ENCODE data around the gene EIF3F. TPM values are rescaled to one million over a fixed set of nuclear protein-coding genes. Genes with fewer than 3 reads are reported as not detected.
A peak's percentile ranks its signal among the peaks of the same experiment; 100 is the strongest.

Gene EIF3F
- total RNA-seq, 4 donors from 2014 or later, result 132 to 345 (median 190) TPM

DNA sequence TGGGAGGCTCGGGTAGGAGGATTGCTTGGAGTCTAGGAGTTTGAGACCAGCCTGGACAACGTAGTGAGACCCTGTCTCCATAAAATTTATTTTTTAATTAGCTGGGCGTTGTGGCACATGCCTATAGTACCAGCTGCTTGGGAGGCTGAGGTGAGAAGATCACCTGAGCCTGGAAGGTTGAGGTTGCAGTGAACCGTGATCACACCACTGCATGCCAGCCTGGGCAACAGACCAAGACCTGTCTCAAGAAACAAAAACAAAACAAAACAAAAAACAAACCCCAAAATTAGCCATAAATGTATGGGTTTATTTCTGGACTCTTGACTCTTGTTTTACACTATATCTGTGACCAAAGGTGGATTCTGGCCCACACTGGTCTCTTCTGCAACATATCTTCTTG, 41.6 kb downstream of the EIF3F start:
- Histone ChIP-seq H3K27me3 (no peaks in the 10 kb centered on the region), H3K27ac (no peak overlapping the region), H3K36me3 (no peaks in the 10 kb centered on the region), H3K4me3 (no peak overlapping the region), H3K9me3 (no peaks in the 10 kb centered on the region), H3K4me1 (peaks cover 0 to 9% (median 3%) of the 10 kb centered on the region in 4 donors)
- peak in 1 of 3 donors; percentile 9 for DNase-seq
- TF ChIP-seq, protein P1, sequence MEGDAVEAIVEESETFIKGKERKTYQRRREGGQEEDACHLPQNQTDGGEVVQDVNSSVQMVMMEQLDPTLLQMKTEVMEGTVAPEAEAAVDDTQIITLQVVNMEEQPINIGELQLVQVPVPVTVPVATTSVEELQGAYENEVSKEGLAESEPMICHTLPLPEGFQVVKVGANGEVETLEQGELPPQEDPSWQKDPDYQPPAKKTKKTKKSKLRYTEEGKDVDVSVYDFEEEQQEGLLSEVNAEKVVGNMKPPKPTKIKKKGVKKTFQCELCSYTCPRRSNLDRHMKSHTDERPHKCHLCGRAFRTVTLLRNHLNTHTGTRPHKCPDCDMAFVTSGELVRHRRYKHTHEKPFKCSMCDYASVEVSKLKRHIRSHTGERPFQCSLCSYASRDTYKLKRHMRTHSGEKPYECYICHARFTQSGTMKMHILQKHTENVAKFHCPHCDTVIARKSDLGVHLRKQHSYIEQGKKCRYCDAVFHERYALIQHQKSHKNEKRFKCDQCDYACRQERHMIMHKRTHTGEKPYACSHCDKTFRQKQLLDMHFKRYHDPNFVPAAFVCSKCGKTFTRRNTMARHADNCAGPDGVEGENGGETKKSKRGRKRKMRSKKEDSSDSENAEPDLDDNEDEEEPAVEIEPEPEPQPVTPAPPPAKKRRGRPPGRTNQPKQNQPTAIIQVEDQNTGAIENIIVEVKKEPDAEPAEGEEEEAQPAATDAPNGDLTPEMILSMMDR (IDR thresholded peaks at IDR 0.05), result no peak
- no peak for TF ChIP-seq POLR2A (IDR thresholded peaks at IDR 0.05)

DNA sequence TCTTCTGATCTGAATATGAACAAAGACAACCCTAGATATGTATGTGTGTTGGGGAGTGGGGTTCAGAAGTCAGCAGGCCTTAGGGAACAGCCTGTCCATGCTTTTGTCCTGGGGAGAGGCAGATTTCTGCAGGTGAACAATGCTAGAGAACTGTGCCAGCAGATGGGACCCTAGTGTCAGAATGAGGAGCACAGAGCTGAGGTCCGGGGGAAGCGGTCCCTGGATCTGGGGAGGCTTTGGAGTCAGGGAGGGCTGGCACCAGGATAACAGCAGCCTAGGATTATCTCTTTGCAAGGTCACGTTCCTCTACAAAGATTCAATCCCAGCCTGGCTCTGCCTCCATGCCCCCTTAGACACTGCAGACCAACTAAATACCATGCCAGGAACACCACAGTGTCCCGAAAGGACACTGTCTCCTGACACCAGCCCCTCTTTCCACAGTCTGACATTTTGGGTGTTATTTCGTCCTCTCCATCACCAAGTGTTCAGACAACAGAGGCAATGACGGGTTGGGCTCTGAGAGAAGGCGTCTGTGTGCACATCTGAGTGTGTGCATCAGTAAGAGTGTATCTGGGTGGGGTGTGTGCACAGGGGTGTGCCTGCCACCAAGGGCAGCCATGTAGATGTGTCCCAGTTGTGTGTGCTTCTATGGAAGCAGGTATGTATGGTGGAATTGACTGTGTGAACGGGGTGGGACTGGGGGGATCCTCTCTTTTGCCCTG, 43.5 kb downstream of the EIF3F start:
- no peaks in the 10 kb centered on the region for H3K9me3 ChIP-seq
- H3K4me3 ChIP-seq, result no peak overlapping the region
- DNase-seq, result no peak
- H3K27ac ChIP-seq, result no peak overlapping the region
- H3K36me3 ChIP-seq, result no peaks in the 10 kb centered on the region
- H3K27me3 ChIP-seq, result no peaks in the 10 kb centered on the region
- no peak for TF ChIP-seq POLR2A (IDR thresholded peaks at IDR 0.05)
- TF ChIP-seq, protein P1 (IDR thresholded peaks at IDR 0.05), result no peak
- H3K4me1 ChIP-seq, result peaks cover 0 to 9% (median 3%) of the 10 kb centered on the region in 4 donors

DNA sequence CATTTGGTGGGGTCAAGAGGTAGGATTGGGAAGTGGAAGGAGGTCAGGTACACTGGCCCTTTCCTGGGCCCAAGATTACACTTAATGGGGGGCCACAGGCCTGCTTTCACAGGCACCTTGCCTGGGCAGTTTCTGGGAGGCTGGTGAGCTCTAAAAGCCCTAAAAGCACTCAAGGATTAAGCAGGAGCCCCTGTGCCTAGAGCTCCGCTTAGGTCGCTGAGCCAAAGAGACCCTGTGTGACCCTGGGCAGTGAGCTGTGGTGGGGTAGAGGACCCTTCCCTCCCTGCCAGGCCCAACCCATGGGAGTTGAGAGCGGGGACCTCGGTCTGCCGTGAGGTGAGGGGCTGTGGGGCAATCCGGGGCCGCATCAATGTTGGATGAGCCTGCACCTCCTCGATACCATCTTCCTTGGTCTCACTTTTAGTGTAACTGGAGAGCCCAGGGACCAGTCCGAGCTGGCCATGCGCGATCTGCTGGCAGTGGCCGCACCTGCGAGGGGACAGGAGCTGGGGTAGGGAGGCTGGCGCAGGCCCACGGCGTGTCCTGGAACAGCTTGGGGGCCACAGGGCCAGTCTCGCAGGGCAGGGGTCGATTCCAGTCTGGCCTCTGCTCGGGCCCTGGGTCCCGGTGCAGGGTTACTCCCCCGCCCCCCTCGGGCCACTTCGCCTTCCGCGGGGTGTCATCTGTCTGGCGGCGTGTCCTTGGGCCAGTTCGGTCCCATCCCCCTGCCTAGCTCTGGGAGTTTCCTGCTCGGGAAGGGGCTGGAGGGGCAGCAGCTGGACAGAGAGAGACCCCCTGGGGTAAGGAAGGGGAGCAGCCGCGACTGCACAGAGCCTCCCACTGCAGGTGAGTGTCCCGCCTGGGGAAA, 44.3 kb downstream of the EIF3F start:
- TF ChIP-seq, protein P1 (IDR thresholded peaks at IDR 0.05), result no peak
- no peak for TF ChIP-seq POLR2A (IDR thresholded peaks at IDR 0.05)
- Histone ChIP-seq H3K4me3 (no peak overlapping the region), H3K27ac (no peak overlapping the region), H3K4me1 (peaks cover 0 to 9% (median 3%) of the 10 kb centered on the region in 4 donors), H3K36me3 (no peaks in the 10 kb centered on the region), H3K27me3 (no peaks in the 10 kb centered on the region), H3K9me3 (no peaks in the 10 kb centered on the region)
- peak in 1 of 3 donors; percentile 44 for DNase-seq

DNA sequence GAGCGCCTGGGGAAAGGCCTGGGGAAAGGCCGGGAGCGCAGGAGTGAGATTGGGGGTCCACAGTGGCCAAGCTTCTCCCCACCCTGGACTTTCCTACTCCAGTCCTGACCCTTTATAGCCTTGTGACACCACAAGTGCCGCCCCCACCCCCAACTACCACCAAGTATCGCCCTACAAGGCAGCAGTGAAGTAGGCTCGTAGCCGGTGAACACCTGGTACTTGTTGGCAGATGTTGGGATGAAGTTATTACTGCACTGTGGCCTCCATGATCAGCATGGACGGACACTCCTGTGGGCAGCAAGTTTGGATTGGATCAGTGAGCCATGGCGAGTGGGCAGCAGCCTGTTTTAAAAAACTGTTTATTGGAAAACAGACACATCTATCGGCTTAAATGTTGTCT, 45.0 kb downstream of the EIF3F start:
- H3K4me1 ChIP-seq, result peaks cover 0 to 9% (median 3%) of the 10 kb centered on the region in 4 donors
- TF ChIP-seq, protein P1 (IDR thresholded peaks at IDR 0.05), result no peak
- no peak for TF ChIP-seq POLR2A (IDR thresholded peaks at IDR 0.05)
- no peak overlapping the region for H3K27ac ChIP-seq
- H3K27me3 ChIP-seq, result no peaks in the 10 kb centered on the region
- peak in 1 of 3 donors; percentile 43 for DNase-seq
- no peak overlapping the region for H3K4me3 ChIP-seq
- no peaks in the 10 kb centered on the region for H3K36me3 ChIP-seq
- H3K9me3 ChIP-seq, result no peaks in the 10 kb centered on the region

DNA sequence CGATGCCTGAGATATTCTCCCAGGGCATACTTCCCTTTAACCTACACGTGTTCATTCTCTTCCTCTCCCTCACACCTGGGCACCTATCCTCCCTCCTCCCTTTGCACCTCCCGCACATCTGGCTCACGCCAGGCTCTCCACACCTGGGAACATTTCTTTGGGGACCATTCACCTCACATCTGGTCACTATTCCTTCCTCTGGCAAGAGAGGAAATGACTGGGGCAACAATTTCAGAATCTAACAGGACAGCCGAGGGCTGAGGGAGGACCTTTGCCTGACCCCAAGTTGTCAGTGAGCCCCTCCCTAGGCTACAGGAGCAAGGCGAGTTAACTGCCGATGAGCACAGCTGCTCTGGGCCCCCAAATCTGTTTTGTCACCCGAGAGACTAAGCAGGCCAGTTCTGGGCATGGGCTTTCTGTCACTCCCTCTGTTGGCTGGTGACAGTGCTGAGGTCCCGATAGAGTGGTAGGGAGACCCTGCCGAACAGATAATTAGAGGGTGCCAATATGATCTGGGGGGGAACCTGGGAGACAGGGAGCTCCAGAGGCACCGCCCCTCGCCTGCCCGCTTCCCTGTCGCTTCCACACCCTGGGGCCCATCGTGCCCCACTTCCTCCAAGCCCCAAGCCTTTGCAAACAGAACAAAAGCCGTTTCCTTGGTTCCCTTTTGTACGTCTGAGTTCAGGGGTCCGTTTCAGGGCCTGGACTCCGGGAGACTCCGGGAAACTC, 45.6 kb downstream of the EIF3F start:
- H3K36me3 ChIP-seq, result no peaks in the 10 kb centered on the region
- DNase-seq, result peak in 1 of 3 donors; percentile 41
- peaks cover 0 to 9% (median 3%) of the 10 kb centered on the region in 4 donors for H3K4me1 ChIP-seq
- no peak overlapping the region for H3K4me3 ChIP-seq
- TF ChIP-seq, protein P1 (IDR thresholded peaks at IDR 0.05), result no peak
- TF ChIP-seq POLR2A (IDR thresholded peaks at IDR 0.05), result no peak
- no peaks in the 10 kb centered on the region for H3K27me3 ChIP-seq
- H3K9me3 ChIP-seq, result no peaks in the 10 kb centered on the region
- H3K27ac ChIP-seq, result no peak overlapping the region

All from Peyer's patch (tissue), 4 donors.